Measurements from ENCODE around the gene TBC1D23.

DNA sequence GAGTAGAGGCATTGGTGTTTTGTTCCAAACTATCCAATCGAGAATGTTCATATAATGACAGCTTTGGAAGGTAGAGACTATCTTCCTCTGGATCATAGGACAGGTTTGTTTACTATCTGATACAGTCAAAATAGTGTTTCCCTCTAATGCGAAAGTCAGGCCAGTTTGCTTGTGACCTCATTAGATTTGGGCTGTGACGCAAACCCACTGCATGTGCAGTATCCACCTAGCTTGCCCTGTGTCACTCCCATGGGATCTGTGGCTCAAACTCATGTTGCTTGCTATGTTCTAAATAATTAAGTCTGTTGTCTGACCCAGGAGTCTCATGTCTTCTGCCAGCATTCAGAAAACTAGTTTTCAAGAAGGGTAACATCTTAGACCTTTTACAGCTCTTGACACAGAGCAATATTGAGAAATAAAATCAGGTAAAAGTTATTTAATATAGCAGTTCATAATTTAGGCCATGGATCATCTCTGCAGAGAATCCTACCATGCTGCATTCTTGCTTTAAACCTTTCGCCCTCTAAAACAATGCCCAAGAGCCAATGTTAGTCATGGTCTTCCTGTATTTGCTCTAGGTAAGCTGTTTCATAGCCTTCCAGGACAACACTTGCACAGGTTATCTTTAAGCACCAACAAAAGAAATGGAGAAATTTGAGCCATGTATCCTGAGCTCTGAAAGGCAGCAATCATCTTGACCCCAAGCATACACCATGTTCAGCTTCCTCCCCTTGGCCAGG, 100.1 kb downstream of the TBC1D23 start:
- TF ChIP-seq CTCF (IDR thresholded peaks at IDR 0.05; ENCODE audit: poor library complexity) (no peak), EZH2phosphoT487 (IDR thresholded peaks at IDR 0.05; ENCODE audit: low read depth, severe bottlenecking, unreplicated experiment) (no peak), EZH2 (IDR thresholded peaks at IDR 0.05; ENCODE audit: borderline replicate concordance) (no peak)
